ENCODE measurements around the gene MRPS18C.
"Not testable (repeated sequence)": the region's sequence is repeated elsewhere in the genome, so short reads cannot be mapped to it uniquely, and the experiment has no call there.

GRCh38 chr4:83501671-83502070, 45.8 kb downstream of the MRPS18C start:
- TF ChIP-seq MAX (IDR thresholded peaks at IDR 0.05; ENCODE audit: insufficient read depth, insufficient read length); CTCF (IDR thresholded peaks at IDR 0.05; ENCODE audit: extremely low read depth in 1 of 2, insufficient read depth in 1 of 2, low read depth in 1 of 2, low read length in 2 of 2); POLR2AphosphoS5 (IDR thresholded peaks at IDR 0.05; ENCODE audit: insufficient read depth, low read depth, low read length); POLR2A (IDR thresholded peaks at IDR 0.05; ENCODE audit: low read depth, low read length); EZH2 (IDR thresholded peaks at IDR 0.05; ENCODE audit: borderline replicate concordance, low read depth, low read length, severe bottlenecking); GATA2 (IDR thresholded peaks at IDR 0.05; ENCODE audit: insufficient read depth, insufficient read length, low read depth, low read length): not testable (repeated sequence)

All from endothelial cell of umbilical vein (primary cell).